BE2C (cell line): ENCODE data around the gene LRMDA.

Experiments used
- DNase-seq: peaks from one replicate; pipeline ENCODE4 v3.0.0-alpha.2; 2020
- H3K27me3 ChIP-seq: fragments of 250-450 bp; sonication (Bioruptor Pico); 2 replicates; pipeline ENCODE4 v1.5.1; 2020; ENCODE audit warnings: mild to moderate bottlenecking
- H3K36me3 ChIP-seq: fragments of 250-450 bp; sonication (Bioruptor Pico); 2 replicates; pipeline ENCODE4 v1.5.1; 2020; ENCODE audit warnings: mild to moderate bottlenecking
- H3K4me1 ChIP-seq: fragments of 250-450 bp; sonication (Bioruptor Pico); 2 replicates; pipeline ENCODE4 v1.5.1; 2020
- H3K4me3 ChIP-seq: 2 replicates; pipeline ENCODE4 v1.5.1; 2011; ENCODE audit warnings: low read depth, low read length
- H3K9me3 ChIP-seq: fragments of 250-450 bp; sonication (Bioruptor Pico); 2 replicates; pipeline ENCODE4 v1.5.1; 2020
- CTCF ChIP-seq: IDR thresholded peaks from 2 replicates; pipeline ENCODE4 v1.5.1; 2012; ENCODE audit warnings: mild to moderate bottlenecking, low read depth, low read length

LRMDA gene

GRCh38 chr10:75634947-75635346, 203.5 kb downstream of the LRMDA start:
- H3K27me3 ChIP-seq = no peaks in the 10 kb centered on the region
- H3K4me1 ChIP-seq = no peaks in the 10 kb centered on the region
- no peaks in the 10 kb centered on the region for H3K36me3 ChIP-seq
- no peaks in the 10 kb centered on the region for H3K9me3 ChIP-seq
- H3K4me3 ChIP-seq = no peak overlapping the region
- no peak for TF ChIP-seq CTCF
- DNase-seq = no peak

GRCh38 chr10:75638752-75639151, 207.3 kb downstream of the LRMDA start:
- Histone ChIP-seq H3K4me3 (no peak overlapping the region), H3K4me1 (peaks cover 5% of the 10 kb centered on the region), H3K9me3 (no peaks in the 10 kb centered on the region), H3K36me3 (no peaks in the 10 kb centered on the region), H3K27me3 (no peaks in the 10 kb centered on the region)
- TF ChIP-seq CTCF = no peak
- no peak for DNase-seq

GRCh38 chr10:75639736-75640135, 208.3 kb downstream of the LRMDA start:
- no peak for TF ChIP-seq CTCF
- Histone ChIP-seq H3K9me3 (no peaks in the 10 kb centered on the region), H3K4me3 (no peak overlapping the region), H3K36me3 (no peaks in the 10 kb centered on the region), H3K4me1 (peaks cover 14% of the 10 kb centered on the region), H3K27me3 (no peaks in the 10 kb centered on the region)
- no peak for DNase-seq

- TF ChIP-seq CTCF = no peak
- H3K27me3 ChIP-seq = no peaks in the 10 kb centered on the region
Measured at GRCh38 chr10:75640381-75640780, 209.0 kb downstream of the LRMDA start.

GRCh38 chr10:75640803-75641202, 209.4 kb downstream of the LRMDA start:
- TF ChIP-seq CTCF = no peak
- Histone ChIP-seq H3K4me3 (no peak overlapping the region), H3K9me3 (no peaks in the 10 kb centered on the region), H3K36me3 (no peaks in the 10 kb centered on the region), H3K4me1 (peaks cover 14% of the 10 kb centered on the region), H3K27me3 (no peaks in the 10 kb centered on the region)
- no peak for DNase-seq

More at GRCh38 chr10:75640381-75640780, 209.0 kb downstream of the LRMDA start:
- H3K36me3 ChIP-seq = no peaks in the 10 kb centered on the region
- H3K4me3 ChIP-seq = no peak overlapping the region
- DNase-seq = no peak
- no peaks in the 10 kb centered on the region for H3K9me3 ChIP-seq
- peaks cover 14% of the 10 kb centered on the region for H3K4me1 ChIP-seq

GRCh38 chr10:75643405-75643804, 212.0 kb downstream of the LRMDA start:
- no peaks in the 10 kb centered on the region for H3K9me3 ChIP-seq
- no peak for TF ChIP-seq CTCF
- no peak overlapping the region for H3K4me3 ChIP-seq
- peaks cover 14% of the 10 kb centered on the region for H3K4me1 ChIP-seq
- DNase-seq = no peak
- no peaks in the 10 kb centered on the region for H3K27me3 ChIP-seq
- H3K36me3 ChIP-seq = no peaks in the 10 kb centered on the region
